Fibroblast of skin of abdomen (primary cell): ENCODE measurements around the gene ZNF283.
A peak's percentile ranks its signal among the peaks of the same experiment; 100 is the strongest.
"Not testable (repeated sequence)": the region's sequence is repeated elsewhere in the genome, so short reads cannot be mapped to it uniquely, and the experiment has no call there.

Source experiments
- DNase-seq: peaks from one replicate; pipeline ENCODE4 v3.0.0-alpha.2; 2013

The ZNF283 gene

DNA sequence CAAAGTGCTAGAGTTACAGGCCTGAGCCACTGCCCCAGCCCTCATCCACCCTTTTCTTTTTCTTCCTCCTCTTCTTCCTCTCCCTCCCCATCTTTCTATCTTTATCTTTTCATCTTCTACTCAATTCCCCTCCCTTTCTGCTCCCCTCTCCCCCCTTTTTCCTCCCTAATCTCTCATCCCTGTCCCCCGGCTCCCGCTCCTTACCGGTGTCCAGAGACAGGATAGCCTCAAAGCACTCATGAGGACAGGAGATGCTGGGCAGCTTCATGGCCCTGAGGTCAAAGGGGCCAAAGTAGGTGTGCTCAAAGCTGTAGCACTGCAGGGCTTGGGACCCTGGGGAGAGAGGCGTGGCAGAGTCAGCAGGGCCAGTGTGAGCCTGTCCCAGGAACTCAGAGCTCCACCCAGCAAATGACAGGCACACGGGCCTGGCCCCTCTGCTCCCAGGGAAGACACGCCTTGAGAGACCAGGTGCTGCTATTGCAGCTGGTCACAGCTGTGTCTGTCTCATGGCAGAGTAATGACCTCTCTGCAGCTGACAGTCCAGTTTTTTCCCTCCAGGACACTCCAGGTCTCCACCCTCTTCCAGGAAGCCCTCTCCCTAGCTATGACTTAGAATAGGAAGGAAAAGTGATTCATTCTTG, 27.5 kb upstream of the ZNF283 start:
- no peak for DNase-seq

DNA sequence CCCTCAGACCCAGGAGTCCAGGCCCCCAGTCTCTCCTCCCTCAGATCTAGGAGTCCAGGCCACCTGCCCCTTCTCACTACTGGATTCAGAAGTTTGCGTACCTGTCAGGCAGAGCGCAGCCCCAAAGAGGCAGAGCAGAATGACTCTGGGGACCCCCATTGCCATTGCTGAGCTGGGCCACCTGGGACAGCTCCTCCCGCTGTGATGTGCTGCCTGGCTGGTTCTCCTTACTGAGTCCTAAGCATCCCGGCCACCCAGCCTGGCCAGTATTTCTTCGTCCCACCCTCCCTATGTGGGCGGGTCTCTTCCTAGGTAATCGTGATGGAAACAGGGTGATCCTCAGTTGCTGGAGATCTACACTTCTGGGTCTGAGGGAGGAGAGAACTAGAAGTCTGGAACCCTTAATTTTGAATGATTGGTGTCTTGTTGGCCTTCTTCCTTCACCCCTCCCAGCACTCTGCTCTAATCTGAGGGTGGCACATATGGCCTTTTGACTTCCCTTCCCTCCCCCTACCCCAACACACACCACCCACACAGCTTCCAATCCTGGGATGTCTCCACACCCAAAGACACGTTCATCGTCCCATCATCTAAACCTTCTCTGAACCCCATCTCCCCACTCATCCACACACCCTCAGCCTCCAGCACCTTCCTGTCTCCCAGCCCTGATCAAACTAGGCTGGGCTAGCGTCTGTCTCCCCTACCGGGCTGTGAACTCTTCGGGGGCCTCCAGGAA, 24.7 kb upstream of the ZNF283 start, which contains the start of gene LYPD5:
Gene LYPD5, minus strand, starts transcription at position 232 of the 736 bp plus-strand sequence. Its CDS starts 67 bp downstream, at position 165.
- DNase-seq: no peak

DNA sequence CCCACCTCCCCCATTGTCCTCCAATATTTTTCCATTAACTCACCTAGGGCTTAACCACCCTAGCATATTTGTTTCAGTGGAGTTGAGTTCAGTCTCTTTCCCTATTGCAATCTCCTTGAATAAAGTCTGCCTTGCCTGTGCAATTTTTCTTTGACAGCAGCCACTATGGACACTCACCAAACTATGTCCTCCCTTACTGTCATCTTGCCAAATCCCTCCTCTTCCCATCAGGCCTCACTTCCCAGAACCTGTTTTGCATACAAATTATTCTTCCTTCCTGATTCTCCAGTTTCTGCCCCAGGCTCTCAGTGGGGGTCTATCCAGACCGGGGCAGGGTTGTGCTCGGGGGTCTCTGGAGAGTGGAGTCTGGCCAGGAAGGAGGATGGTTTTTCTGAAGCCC, 22.7 kb upstream of the ZNF283 start:
- no peak for DNase-seq

DNA sequence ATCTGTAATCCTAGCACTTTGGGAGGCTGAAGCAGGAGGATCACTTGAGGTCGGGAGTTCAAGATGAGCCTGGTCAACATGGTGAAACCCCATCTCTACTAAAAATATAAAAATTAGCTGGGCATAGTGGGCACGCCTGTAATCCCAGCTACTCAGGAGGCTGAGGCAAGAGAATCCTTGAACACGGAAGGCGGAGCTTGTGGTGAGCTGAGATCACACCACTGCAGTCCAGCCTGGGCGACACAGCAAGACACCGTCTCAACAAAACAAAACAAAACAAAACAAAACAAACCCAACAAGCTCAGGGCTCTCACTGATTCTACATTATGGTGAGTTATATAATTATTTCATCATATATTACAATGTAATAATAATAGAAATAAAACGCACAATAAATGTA, 20.7 kb upstream of the ZNF283 start:
- DNase-seq: not testable (repeated sequence)

DNA sequence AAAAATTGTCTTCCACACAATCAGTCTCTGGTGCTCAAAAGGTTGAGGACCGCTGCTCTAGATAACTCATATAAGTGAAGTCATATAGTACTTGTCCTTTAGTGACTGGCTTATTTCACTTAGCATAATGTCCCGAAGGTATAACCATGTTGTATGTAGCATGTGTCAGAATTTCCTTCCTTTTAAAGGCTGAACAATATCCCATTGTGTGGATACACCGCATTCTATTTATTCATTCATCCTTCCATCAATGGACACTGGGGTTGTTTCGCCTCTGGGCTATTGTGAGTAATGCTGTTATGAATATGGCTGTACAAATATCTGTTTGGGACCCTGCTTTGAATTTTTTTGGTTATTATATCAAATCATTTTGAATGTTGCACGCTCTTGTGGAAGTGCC, 20.3 kb upstream of the ZNF283 start:
- no peak for DNase-seq

DNA sequence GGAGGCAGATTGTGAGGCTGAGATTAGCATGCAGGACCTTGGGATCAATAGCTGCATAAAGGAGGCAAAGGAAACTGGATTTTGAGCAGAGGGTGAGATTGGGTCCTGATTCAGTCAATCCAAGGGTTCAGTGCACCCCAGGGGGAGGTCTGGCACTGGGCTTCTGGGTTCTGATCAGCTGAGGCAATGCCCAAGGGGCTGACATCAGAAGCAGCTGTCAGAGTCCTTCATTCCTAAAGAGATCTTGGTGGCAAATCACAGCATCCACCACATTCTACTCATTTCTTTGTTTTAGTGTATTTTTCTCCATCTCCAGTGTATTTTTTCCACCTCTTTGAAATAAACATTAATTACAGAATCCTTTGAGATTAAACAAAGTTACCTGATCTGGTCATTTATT, 19.5 kb upstream of the ZNF283 start:
- no peak for DNase-seq

DNA sequence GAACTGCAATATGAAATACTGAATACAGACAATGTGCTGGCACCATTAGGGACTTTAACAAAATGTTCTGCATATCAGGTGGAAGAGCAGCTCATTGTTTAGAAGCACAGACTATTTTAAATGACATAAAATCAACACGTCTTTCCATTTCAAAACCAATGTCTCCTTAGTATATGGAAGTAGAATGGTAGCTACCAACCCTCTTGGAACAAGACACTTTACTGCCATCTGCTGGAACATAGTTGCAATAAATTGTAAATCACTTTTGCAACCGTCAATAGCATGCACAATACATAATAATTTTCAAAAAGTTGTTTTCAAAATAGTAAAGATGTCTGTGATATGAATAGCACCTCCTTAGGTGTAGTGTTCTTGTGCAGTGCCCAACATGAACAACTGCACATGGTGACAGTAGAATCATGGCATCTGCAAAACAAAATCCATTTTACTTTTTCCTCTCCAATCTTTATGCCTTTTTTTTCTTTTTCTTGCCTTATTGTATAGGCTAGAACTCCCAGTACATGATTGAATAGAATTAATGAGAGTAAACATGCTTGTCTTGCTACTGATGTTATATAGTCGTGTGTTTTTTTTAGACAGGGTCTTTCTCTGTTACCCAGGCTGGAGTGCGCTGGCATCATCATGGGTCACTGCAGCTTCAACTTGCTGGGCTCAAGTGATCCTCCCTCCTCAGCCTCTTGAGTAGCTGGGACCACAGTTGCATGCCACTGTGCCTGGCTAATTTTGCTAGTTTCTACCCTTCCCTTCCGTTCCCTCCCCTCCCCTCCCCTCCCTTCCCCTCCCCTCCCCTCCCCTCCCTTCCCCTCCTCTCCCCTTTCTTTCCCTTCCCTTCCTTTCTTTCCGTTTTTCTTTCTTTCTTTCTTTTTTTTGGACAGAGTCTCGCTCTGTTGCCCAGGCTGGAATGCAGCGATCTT, 17.1 kb upstream of the ZNF283 start:
- DNase-seq: peak; percentile 48

DNA sequence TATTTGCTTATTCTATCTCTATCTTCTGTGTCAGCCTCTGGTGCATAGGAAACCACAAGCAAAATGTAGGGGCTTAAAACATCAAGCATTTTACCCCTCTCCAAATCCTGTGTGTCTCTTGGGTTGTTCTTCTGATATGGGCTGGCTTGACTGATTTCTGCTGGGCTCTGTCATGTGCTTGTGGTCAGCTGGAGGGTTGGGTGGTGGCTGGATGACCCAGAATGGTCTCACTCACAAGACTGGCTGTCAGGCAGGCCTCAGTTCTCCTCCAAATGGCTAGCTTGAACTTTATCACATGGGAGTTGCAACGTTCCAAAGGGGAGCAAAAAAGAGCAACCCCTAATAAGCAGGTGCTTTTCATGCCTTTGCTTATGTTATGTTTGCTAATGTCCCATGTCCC, 15.3 kb upstream of the ZNF283 start:
- no peak for DNase-seq

DNA sequence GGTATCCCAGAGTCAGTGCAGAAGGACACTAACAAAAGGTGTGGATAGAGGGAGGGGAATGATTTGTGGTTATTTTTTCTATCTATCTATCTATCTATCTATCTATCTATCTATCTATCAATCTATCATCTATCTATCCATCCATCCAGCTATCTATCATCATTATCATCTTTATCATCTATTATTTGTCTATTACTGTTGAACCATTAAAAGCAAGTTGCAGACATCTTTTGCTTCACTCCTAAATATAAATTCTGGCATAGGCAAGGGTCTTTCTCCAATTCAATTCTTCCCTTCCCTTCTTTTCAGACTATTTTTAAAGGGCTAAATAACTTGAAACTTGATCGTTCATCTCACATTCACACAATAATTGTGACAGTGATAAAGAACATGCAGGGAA, 14.9 kb upstream of the ZNF283 start:
- no peak for DNase-seq

DNA sequence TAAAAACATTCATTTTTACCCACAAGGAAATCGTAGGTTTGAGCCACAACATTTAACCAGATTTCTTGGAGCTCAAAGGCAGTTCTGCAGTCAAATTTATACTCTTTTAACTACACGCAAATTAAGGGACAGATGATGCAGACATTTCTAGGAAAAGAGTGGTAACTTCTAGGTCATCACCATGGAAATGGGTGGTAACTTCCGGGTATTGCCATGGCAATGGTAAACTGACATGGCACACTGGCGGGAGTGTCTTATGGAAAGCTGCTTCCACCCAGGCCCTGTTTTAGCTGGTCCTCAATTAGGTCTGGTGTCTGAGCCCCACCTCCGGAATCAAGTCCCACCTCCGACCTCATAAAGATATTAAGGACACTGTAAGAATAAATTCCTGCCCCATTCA, 14.4 kb upstream of the ZNF283 start:
- no peak for DNase-seq

DNA sequence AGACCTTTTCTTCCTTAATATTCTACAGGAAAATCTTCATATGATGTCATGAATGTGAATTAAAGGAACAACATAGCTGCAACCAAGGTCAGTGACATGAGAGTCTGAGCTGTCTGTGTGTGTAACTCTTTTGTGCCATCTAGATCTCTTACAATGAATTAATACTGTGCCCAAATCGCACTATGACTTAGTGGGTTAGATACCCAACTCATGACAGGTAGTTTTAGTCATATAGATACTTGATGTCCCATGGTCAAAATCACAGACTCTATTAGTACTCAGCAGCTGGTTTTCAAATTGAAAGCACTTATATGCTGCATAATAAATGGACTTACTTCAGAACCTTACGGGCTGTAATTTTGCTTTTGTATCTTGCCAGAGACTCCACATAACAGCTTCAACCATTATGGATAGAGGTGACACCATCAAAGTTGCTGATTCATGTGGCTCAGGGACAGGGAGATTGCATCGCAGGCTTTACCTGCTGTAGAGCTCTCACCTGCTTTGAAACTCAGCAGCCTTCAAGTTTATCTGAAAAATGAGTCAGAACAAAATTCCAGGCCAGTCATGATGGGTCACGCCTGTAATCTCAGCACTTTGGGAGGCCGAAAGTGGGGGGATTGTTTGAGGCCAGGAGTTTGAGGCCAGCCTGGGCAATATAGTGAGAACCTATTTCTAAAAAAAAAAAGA, 12.3 kb upstream of the ZNF283 start:
- no peak for DNase-seq

DNA sequence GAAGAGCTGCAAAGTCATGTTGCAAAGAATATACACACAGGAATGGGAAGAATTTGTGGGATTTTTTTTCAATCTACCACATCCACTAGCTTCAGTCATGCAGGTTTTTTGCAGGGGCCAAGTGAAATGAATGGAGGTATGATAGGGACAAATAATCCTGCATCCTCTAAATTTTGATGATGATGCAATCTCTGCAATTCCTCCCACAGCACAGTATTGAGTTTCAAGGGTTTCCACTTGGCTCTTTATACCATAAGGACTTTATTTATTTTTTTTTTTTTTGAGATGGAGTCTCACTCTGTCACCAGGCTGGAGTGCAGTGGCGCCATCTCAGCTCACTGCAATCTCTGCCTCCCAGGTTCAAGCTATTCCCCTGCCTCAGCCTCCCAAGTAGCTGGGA, 9.7 kb upstream of the ZNF283 start:
- peak; percentile 15 for DNase-seq

DNA sequence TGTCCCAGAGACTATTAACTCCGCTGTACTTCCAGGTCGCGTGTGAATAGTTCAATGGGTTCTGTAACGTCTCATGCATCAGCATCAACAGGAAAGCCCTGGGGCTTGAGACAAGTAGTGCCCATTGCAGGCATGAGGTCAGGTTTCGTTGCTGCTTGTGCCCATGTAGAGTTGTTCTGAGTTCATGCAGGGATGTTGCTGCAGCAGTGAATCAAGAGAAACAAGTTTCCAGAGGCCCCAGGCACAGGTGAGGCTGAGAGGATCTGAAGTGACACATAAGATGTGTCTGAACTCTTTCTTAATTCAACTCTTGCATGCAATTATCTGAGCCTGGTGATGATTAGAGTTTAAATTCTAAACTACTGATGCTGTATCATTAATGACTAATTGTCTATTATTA, 8.6 kb upstream of the ZNF283 start:
- no peak for DNase-seq

DNA sequence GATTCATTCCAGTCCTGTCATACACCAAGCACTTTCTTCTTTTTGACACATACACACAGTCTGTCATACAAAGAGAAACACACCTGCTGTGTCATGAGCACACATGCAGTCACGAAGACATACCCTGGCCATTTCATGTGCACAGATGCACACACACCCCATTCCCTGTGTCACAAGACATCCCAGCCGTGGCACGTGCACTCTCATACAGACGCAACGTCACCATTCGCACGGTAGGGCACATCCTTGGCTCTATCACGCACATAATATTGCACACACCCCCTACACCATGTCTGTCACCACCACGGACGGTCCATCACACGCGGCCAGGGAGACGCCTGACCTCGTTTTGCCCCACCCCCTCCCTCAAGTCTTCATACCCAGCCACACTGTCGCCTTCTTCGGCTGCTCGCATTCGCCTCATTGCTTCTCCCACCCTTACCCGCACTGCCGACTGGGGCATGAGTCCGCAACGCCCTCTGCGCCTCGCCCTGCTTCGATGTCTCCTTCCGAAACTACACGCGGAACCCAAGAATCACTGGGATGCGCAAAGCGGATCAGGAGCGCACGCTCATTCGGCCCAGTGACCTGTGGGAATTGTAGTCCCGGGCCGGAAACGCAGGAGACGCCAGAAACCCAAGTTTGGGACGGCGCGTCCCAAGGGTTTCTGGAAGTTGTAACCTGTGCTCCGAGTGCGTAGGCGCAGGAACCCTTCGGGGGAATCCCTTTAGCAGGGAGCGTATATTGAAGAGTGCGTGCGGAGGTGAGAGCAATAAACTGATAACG, 6.8 kb upstream of the ZNF283 start:
- DNase-seq: peak; percentile 53

DNA sequence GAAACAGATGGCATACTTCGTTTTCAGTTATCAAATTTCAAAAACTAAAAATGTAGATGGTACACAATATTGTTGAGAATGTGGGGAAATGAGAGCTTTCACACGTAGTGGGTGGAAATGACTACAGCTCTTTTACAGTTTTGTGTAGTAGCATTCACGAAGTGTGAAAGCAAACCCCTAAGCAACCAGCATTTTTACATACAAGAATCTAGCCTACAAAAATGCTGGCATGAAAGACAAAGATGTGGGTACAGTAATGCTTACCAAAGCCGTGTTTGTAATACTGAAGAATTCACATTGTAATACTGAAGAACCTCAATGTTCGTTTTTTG, 6.3 kb upstream of the ZNF283 start:
- DNase-seq: no peak

DNA sequence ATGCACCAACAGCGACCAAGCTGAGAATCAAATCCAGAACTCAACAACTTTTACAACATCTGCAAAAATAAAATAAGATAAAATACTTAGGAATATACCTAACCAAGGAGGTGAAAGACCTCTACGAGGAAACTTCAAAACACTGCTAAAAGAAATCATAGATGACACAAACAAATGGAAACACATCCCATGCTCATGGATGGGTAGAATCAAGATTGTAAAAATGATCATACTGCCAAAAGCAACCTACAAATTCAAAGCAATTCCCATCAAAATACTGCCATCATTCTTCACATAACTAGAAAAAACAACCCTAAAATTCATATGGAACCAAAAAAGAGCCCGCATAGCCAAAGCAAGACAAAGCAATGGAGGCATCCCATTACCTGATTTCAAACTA, 3.3 kb upstream of the ZNF283 start:
- DNase-seq: not testable (repeated sequence)

DNA sequence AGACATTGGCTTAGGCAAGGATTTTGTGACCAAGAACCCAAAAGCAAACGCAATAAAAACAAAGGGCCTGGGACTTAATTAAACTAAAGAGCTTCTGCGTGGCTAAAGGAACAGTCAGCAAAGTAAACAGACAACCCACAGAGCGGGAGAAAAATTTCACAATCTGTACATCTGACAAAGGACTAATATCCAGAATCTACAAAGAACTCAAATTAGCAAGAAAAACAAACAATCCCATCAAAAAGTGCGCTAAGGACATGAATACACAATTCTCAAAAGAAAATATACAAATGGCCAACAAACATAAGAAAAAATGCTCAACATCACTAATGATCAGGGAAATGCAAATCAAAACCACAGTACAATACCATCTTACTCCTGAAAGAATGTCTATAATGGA, 2.5 kb upstream of the ZNF283 start:
- not testable (repeated sequence) for DNase-seq

DNA sequence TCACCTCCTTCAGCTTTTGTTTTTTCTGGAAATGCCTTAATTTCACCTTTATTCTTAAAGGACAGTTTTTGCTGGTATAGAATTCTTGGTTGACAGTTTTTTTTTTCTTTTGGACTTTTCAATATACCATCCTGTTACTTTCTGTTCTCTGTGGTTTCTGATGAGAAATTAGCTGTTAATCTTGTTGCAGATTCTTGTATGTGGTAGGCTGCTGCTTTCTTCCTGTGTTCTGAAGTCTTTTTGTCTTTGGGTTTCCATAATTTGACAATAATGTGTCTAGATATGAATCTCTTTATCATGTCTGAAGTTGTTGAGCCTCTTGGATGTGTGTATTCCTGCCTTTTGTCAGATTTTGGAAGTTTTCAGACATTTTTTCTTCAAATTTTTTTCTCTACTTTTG, 12.0 kb downstream of the ZNF283 start:
- DNase-seq: no peak

DNA sequence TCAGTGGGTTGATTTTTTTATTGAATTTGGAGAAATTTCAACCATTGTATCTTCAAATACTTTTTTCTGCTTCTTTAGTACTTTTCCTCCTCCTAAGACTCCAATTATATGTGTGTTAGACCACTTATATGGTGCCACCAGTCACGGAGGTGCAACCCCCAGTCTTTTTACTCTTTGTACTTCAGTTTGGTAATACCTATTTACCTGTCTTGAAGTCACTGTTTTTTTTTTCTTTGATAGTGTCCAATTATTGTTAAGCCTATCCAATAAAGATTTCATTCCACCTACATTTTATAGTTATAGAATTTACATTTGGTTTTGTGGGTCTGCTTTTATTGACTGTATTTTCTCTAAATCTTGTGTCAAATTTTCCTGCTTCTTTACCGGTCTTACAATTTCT, 14.9 kb downstream of the ZNF283 start:
- no peak for DNase-seq

DNA sequence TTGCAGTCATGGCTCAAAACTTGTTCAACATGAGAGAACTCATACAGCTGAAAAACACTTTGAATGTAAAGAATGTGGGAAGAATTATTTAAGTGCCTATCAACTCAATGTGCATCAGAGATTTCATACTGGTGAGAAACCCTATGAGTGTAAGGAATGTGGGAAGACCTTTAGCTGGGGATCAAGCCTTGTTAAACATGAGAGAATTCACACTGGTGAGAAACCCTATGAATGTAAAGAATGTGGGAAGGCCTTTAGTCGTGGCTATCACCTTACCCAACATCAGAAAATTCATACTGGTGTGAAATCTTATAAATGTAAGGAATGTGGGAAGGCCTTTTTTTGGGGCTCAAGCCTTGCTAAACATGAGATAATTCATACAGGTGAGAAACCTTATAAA, 20.1 kb downstream of the ZNF283 start:
- no peak for DNase-seq

DNA sequence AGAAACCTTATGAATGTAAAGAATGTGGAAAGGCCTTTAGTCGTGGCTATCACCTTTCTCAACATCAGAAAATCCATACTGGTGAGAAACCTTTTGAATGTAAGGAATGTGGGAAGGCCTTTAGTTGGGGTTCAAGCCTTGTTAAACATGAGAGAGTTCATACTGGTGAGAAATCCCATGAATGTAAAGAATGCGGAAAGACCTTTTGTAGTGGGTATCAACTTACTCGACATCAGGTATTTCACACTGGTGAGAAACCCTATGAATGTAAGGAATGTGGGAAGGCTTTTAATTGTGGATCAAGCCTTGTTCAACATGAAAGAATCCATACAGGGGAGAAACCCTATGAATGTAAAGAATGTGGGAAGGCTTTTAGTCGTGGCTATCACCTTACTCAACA, 20.8 kb downstream of the ZNF283 start:
- no peak for DNase-seq

DNA sequence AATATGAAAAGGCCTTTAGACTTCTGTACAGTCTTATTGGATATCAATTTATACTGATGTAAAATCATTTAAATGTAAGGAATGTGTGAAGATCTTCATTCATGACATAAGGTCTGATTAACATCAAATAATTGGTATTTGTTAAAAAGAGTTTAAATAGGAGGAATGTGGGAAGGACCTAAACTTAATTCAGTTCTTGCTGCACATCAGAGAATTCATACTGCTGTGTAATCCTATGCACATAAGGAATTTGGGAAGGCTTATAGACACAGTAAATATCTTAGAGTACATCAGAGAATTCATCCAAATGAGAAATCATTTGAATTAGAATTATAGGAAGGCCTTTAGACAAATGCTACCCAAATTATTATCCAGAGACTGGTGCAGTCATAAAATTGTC, 21.7 kb downstream of the ZNF283 start:
- no peak for DNase-seq
